ENCODE results near the gene IRF4.
A peak's percentile ranks its signal among the peaks of the same experiment; 100 is the strongest.
"Not testable (repeated sequence)": the region's sequence is repeated elsewhere in the genome, so short reads cannot be mapped to it uniquely, and the experiment has no call there.

IRF4 gene

DNA sequence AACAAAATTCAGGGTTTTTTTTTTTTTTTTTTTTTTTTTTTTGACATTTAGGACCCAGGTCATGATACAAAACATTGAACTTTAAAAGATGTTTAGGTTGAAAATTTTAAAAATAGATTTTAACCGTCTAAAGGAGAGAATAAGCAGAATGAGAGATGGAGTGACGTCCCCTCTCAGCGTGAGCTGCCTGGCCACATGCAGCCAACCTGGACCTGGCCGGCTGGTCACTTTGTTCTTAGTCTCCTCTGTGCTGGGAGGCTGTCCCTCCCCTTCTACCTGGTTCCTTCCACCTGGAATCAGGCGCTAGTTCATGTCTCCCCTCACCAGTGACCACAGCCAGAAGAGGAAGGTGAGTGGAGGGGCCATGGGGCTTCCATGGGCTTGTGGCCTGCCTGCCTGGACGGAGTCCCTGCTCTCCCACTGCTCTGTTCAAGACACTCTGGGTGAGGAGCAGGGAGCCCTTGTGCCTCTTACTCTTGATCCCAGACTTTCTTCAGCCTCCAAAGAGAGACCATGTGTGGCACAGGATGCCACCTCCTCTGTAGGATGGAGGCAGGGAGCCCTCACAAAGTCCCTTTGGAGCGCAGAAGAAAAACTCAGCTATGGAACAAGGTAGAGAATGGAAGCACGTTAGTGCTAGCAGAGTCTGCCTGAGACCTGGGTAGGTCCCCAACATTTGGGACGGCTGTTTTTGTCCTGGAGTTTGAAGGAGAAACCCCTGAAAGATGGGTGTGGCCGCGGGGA is 31.7 kb downstream of the IRF4 start:
- DNase-seq, result no peak

DNA sequence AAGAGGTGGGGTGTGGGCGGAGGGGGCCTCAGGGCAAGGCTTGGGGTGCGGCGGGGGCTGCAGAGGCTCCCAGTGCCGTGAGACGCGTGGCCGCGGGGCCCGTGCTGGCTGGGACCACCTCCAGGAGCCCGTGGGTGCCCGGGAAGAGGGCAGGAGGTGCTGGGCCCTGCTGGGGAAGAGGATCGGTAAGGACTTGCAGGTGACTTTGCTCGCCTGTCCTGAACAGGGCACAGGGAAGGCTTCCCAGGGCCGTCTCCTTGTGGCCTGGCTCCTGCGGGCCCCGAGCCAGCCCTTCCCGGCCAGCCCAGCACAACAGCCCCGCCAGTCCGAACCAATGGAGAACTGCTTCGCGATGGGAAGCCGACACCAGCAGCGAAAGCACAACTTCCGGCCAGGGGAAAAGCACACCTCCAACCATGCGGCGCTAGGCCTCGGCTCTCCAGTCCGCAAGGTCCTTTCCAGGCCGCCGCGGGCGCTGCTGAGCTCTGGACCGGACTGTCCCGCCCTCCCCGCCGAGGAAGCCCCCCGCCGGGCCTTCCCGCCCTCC is 32.3 kb downstream of the IRF4 start:
- no peak for DNase-seq

DNA sequence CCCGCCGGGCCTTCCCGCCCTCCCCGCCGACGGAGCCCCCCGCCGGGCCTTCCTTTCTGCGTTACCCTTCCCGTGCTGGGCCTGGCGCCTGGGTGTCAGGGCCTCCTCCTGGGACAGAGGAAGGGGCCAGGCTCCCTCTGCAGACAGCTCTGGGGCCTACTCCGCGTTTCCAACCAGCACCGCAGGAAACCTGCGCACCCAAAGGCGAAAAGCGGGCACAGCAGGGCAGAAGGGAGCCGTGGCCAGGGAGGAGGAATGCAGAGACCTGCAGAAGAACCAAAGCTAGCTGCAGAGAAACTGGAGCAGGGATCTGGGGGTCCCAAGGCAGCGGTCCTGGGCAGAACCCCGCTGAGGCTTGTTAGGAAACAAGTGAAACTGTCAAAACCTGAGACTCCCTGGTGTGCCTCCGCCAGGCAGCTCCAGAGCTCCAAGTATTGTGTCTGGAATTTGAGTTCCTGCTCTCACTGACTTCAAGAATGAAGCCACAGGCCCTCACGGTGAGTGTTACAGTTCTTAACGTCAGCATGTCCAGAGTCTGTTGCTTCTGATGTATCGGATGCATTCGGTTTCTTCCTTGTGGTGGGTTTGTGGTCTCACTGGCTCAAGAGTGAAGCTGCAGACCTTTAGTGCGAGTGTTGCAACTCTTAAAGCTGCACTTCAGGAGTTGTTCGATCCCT is 33.3 kb downstream of the IRF4 start:
- DNase-seq, result no peak

DNA sequence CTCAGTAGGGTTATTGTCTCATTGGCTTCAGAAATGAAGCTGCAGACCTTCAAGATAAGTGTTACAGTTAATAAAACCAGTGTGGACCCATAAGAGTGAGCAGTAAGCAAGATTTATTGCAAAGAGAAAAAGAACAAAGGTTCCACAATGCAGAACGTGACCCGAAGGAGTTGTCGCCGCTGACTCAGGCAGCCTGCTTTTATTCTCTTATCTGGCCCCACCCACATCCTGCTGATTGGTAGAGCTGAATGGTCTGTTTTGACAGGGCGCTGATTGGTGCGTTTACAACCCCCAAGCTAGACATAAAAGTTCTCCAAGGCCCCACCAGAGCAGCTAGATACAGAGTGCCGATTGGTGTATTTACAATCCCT is 33.9 kb downstream of the IRF4 start:
- not testable (repeated sequence) for DNase-seq

DNA sequence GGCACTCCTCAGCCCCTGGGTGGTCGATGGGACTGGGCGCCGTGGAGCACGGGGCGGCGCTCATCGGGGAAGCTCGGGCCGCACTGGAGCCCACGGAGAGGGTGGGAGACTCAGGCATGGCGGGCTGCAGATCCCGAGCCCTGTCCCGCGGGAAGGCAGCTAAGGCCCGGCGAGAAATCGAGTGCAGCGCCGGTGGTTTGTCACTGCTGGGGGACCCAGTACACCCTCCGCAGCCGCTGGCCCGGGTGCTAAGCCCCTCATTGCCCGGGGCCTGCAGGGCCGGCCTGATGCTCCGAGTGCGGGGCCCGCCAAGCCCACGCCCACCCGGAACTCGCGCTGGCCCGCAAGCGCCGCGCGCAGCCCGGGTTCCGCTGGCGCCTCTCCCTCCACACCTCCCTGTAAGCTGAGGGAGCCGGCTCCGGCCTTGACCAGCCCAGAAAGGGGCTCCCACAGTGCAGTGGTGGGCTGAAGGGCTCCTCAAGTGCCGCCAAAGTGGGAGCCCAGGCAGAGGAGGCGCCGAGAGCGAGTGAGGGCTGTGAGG is 34.7 kb downstream of the IRF4 start:
- DNase-seq, result not testable (repeated sequence)

DNA sequence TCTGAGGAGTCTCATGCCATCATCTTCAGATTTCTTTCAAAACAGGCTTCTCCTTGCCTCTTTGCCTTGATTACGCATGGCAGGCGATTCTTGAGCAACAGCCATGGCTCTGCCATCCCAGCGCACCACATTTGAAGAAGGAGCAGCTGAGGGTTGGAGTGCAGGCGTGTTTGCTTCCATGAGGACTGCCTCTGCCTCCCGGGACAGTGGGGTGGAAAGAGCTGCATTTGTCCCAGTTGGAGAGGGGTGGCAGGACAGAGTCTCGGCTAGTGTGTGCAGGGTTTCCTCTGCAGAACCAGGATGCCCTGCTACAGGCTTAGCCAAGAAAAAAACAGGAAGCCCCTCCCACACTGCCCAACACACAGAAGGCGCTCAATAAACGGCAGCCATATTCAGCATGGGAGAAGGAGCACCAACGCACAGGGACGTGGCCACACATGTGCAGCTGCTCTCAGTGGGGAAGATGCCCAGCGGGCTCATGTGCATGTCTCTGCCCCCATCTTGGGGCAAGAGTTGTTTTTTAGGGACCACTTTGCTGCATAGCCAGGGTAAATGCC is 36.6 kb downstream of the IRF4 start:
- DNase-seq, result peak; percentile 58

DNA sequence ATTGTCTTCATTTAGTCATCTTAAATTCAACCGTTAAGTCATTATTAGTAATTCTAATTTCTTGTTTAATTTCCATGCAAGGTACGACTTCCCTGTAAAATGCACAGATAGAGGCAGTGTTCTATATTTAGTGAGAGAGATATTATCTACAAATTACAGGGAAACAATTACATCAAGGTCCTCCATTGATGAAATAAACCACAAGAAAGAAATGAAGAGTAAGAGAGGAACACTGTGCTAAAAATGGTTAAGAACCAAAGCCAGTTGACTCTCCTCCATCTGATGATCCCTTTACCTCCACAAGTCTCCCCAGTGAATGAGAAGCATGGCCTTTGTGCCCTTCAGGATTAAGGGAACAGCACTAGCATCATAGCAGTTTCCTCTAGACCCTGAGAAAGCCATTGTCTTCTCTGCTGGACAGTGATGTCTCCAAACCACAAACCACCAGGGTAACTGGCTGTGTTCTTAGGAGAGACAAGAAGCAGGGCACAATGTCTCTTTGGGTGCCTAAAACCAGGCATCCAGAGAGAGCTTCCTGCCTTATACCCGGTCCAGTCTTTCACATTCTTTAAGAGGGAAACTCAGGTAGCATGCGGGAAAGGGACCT is 38.1 kb downstream of the IRF4 start:
- no peak for DNase-seq

DNA sequence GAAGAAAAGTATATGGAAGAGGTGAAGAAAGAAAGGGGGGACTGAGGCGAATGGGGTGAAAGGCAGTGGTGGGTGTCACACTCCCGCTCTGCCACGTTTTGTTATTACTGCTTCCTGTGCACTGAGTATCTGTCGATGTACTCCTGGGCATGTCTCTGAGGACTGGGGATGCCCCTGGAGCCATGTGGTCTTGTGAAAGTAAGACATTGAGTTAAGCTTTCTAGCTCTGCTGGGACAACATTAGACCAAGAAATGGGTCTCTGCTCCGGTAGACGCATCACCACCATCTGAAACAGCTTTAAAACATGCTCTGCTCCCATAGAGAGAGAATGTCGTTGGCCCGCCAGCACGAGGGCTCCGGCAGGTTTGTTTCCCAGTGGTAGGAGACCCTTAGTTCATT is 40.0 kb downstream of the IRF4 start:
- no peak for DNase-seq

DNA sequence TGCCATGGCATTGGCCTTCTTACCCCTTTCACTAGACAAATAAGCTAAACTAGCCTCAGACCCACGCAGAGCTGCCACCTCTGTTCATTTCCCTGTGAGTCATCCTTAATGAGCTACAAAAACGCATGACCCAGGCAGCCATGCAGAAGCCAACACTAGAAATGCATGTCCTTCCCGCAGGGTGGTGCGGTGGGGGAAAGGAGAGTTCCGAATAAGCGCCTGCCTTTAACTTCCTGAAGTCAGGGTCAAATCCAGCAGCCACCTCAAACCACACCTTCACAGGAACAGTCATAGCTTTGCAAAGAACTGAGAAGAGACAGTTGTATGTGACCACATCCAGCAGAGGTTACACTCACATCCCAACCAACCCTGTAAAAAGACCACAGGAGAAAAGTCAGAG is 40.4 kb downstream of the IRF4 start:
- DNase-seq, result no peak

DNA sequence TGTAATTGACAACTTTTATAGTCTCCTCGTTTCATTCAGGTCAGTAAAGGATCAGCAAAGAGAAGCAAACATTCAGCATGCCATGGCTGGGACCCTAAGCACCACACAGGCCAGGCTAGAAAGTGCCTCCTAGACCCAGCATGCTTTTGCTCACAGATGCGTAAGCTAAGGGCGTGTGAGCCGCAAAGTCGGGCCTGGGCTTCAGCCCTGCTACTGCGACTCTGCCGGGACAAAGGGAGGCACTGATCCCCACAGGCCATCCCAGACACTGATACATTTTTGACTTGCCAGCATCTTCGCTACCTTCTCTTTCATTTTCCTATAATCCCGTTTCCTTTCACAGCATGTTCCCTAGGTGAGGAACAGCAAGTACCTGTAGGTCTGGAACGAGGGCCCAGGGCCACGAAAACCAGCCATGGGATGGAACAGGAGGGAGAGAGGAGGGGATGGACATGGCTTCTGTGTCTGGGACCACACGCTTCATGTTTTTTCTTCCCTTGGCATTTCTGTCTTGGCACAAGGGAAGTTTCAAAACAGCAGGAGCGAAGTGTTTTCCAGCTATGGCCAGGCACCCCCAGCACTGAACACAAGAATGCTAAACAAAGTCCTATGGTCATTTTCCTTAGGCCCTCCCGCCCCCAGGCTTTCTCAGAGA is 42.6 kb downstream of the IRF4 start:
- DNase-seq, result no peak

DNA sequence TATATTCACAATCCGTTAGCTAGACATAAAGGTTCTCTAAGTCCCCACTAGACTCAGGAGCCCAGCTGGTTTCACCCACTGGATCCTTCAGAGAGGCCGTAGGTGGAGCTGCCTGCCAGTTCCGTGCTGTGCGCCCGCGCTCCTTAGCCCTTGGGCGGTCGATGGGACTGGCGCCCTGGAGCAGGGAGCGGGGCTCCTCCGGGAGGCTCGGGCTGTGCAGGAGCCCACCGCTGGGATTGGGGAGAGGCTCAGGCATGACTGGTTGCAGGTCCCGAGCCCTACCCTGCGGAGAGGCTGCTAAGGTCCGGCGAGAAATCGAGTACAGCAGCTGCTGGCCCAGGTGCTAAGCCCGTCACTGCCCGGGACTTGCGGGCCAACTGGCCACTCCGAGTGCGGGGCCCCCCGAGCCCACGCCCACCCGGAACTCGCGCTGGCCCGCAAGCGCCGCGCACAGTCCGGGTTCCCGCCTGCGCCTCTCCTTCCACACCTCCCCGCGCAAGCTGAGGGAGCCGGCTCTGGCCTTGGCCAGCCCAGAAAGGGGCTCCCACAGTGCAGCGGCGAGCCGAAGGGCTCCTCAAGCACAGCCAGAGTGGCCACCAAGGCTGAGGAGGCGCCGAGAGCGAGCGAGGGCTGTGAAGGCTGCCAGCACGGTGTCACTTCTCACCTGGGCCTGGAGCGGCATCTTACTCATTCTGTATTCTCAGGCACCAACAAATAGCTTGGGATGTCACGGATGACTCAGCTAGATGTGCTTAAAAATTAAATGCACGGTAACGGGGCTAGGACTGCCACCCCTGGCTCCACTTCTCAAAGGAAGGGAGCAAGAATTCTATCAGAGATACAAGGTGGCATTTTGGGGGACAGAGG is 44.1 kb downstream of the IRF4 start:
- no peak for DNase-seq

DNA sequence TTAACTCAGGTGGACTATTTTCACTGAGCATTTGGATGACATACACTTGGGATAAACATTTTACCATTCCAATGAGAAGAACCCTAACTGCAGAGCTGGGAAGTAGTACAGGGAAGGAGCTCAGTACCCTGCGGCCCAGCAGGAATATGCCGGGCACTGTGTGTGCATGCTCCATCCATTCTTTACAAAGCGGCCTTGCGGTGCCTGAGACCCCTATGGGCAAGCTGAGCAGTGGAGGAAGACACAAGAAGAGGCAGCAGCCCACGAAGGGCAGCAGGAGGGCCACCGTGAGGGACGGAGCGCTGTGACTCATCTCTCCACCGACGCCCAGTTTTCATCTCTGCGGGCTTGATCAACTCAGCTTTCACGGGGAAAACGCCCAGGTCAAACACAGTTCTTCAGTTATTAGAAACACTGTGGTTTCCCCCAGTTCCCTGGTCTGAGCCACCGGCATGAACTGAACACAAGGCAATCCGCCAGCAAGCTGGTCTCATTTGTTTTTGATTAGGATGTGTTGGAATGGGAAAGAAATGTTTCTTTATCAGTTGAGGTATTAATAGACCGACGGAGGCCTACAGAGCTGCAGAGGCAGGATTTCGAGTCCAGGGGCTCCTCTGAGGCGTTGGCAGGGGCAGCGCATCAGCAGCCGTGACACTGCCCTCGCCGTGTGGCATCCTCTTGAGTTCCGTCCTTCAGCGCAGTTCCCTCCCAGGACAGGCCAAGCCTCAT is 44.9 kb downstream of the IRF4 start:
- no peak for DNase-seq

DNA sequence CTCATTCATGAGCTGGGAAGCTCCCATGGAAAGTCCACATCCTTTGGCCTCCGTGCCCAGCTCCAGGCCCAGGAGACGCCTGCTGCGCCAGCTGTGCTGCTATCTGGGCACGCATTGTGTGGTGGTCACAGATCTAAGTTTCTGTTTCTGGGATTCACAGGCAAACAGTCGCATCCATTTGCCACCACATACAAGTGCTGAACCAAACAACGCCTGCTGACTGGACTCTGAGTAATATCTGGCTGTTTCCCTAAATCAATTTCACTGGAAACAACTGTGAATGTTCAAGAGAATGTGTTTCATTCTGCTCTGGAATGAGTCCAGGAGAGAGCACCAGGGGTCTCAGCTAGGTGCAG is 45.5 kb downstream of the IRF4 start:
- DNase-seq, result no peak

DNA sequence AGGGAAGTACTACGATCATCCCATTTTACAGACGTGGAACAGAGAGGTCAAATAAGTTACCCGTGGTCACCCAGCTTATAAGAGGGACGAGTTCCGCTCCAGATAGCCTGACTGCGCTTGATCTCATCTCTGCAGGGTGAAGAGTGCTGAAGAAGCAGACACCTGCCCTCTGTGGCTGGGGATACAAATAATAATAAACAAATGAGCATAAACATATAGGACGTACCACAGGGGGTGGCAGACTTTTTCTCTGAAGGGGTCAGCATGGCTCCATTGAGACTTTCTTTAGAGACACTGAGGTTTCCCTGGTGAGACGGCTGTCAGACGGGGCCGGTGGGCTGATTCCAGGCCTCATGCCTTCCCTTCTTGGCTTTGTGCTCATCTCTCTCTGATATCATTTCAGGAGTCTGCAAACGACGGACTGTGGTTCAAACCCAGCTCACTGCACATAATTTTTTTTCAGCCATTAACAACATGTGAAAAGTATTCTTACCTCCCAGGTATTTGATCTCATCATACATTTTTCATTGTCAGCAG is 47.1 kb downstream of the IRF4 start:
- DNase-seq, result no peak

DNA sequence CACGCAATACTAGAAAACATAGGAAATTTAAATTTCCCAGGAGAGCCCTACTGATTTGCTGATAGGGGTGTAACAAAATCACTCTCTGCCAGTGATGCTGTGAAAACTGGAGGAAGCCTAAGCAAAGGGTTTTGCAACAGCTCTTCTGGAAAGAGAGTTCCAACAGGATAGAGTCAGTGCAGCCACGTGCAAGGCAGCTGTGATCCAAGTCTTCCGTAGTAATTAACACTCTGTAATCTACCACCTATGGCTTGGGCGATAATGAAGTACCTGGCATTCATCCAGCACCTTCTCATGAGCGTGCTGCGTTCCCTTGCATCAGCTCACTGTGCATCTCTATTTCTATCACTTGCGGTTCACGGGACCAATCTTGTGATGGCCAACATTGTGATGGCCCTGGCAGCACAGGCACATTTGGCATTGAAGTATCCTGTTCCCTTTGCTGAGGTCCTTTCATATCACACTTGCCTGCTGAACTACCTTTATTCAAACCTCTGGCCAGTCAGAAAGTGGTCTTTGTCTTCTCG is 48.2 kb downstream of the IRF4 start:
- DNase-seq, result peak; percentile 77

DNA sequence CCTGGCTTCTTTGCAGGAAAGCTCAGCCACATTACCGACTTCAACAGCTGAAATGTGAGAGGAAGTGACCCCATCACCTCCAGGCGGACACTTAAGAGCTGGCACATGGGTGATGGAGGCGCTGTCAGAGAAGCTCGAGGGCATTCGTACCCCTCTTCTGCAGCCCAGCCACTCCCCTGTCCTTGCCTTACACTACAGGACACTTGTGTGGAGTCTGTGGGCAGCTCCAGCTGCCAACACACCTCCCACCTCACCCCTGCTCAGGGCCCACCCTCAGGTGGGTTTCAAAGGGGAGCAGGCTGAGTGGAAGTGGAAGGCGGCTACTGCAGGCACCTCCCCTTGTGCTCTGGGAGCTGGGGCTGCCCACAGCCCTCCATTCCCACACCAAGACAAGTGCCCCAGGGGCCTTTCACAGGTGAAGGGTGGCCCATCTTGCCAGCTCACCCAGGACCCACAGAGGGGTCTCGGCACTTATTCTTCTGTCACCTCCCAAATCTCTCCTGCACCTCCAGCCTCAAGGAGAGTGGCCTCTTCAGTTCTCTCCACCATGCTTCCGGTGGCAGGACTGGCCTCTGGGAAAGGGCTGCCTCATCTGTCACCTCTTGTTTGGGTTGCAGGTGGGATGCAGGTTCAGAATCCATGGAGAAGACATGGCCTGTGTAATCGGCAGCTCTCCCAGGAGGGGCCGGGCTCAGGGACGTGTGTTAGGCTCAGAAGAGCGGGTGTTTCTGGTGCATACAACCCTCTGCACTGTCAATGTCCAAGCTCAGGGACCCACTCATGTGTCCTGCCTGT is 49.8 kb downstream of the IRF4 start:
- no peak for DNase-seq

DNA sequence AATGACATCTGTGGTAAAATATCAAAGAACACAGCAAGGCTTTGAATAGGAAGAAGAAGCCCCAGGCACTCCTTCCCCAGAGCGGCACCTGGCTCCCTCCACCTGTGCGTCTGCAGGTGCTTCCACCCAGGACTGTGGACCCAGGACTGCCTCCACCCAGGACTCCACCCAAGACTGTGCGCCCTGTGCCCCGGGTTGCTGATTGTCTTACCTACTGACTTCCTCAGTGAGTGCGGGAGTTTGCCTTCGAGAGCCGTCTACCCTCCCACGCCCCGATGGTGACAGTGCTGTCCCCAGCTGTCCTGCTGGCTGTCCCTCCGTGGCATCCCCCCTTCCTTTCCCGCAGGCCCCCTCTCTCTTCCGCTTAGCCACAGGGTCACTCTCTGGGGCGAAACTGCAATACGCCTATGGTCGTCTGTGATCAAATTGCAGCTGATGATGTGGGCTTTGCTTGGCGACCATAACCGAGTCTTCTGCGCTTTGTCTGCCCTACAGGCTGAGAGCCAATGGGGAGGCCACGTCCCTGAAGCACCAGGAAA is 52.1 kb downstream of the IRF4 start:
- no peak for DNase-seq

DNA sequence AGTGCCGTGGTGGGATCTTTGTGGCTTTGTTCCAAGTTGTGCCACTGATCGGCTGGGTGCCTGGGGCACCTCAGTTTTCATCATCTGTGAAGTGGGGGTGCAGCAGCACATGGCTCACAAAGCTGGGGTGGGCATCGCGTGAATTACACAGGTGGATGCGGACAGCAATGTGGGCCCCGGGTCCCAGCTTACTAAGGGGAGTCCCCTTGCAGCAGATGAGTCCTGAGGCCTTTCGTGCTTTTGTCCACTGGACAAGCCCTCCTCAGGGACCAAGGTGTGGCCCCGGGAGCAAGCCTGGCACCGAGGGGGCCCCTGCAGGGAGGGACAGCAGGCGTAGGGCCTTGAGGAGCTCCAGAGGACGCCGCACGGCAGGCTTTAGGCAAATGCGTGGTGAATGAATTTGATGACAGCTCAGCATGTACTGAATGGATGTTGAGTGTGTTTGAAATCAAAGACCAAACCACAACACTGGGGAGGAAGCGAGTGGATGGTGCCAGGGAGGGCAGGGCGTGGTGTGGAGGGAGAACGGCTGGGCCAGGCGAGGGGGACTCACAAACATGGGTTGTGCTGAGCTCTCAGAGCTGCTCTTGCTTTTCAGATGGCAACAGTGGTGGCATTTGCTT is 53.2 kb downstream of the IRF4 start:
- no peak for DNase-seq
